Measurements from ENCODE around the gene HS3ST5. TPM values are rescaled to one million over a fixed set of nuclear protein-coding genes. Genes with fewer than 3 reads are reported as not detected.

Gene HS3ST5
- total and polyA plus RNA-seq, 4 donors: not detected

DNA sequence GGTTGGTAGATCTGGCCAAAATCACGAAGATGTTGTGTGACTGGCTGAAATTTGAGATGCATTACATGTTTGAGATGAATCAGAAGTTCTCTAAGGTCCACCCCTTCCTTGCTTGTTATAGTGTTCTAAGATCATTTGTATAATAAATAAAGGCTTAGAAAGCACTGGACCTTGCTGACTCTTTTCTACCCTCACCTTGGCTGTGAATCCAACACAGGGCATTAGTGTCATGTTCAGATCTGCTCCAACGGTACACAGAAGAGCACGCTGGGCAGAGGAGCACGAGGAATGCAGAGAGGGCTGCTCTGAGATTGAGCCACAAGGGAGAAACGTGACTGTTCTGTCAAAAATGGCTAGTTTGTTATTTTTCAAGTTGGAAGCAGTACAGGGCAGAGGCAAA lies 202.4 kb downstream of the HS3ST5 start:
- Histone ChIP-seq H3K4me1 (ENCODE audit: control insufficient read depth in 4 of 4, insufficient read depth in 4 of 4, low read length in 3 of 4) (no peaks in the 10 kb centered on the region), H3K9ac (ENCODE audit: low read depth in 1 of 2, low read length in 2 of 2) (no peak overlapping the region), H3K9me3 (ENCODE audit: control insufficient read depth in 4 of 4, low read length in 3 of 4) (no peaks in the 10 kb centered on the region), H3K36me3 (ENCODE audit: control insufficient read depth in 4 of 4, insufficient read depth in 3 of 4, low read depth in 1 of 4, low read length in 3 of 4) (no peaks in the 10 kb centered on the region), H3K27ac (ENCODE audit: low read depth in 1 of 2, low read length in 2 of 2) (no peak overlapping the region), H3K4me3 (ENCODE audit: low read depth in 1 of 3, low read length in 3 of 3) (no peak overlapping the region), H3K27me3 (ENCODE audit: control insufficient read depth in 4 of 4, insufficient read depth in 4 of 4, low read length in 3 of 4) (peaks cover 0 to 11% (median 0%) of the 10 kb centered on the region in 4 donors)
- TF ChIP-seq, protein P1, sequence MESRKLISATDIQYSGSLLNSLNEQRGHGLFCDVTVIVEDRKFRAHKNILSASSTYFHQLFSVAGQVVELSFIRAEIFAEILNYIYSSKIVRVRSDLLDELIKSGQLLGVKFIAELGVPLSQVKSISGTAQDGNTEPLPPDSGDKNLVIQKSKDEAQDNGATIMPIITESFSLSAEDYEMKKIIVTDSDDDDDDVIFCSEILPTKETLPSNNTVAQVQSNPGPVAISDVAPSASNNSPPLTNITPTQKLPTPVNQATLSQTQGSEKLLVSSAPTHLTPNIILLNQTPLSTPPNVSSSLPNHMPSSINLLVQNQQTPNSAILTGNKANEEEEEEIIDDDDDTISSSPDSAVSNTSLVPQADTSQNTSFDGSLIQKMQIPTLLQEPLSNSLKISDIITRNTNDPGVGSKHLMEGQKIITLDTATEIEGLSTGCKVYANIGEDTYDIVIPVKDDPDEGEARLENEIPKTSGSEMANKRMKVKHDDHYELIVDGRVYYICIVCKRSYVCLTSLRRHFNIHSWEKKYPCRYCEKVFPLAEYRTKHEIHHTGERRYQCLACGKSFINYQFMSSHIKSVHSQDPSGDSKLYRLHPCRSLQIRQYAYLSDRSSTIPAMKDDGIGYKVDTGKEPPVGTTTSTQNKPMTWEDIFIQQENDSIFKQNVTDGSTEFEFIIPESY (IDR thresholded peaks at IDR 0.05): no peak
- TF ChIP-seq TAF1 (conservative IDR thresholded peaks at IDR 0.05) (no peak), RXRA (IDR thresholded peaks at IDR 0.05) (no peak), SP1 (IDR thresholded peaks at IDR 0.05) (no peak), EGR1 (IDR thresholded peaks at IDR 0.05; ENCODE audit: low read depth in 2 of 2) (no peak), FOXA2 (IDR thresholded peaks at IDR 0.05) (no peak), RAD21 (IDR thresholded peaks at IDR 0.05) (no peak), NR2F2 (IDR thresholded peaks at IDR 0.05) (no peak), JUND (IDR thresholded peaks at IDR 0.05) (no peak), GABPA (IDR thresholded peaks at IDR 0.05 in 1 of 2, conservative IDR thresholded peaks at IDR 0.05 in 1 of 2) (no peak), HNF4G (IDR thresholded peaks at IDR 0.05) (no peak), HNF4A (conservative IDR thresholded peaks at IDR 0.05) (no peak), YY1 (IDR thresholded peaks at IDR 0.05) (no peak), FOXA1 (IDR thresholded peaks at IDR 0.05) (no peak)
- TF ChIP-seq, protein P2, sequence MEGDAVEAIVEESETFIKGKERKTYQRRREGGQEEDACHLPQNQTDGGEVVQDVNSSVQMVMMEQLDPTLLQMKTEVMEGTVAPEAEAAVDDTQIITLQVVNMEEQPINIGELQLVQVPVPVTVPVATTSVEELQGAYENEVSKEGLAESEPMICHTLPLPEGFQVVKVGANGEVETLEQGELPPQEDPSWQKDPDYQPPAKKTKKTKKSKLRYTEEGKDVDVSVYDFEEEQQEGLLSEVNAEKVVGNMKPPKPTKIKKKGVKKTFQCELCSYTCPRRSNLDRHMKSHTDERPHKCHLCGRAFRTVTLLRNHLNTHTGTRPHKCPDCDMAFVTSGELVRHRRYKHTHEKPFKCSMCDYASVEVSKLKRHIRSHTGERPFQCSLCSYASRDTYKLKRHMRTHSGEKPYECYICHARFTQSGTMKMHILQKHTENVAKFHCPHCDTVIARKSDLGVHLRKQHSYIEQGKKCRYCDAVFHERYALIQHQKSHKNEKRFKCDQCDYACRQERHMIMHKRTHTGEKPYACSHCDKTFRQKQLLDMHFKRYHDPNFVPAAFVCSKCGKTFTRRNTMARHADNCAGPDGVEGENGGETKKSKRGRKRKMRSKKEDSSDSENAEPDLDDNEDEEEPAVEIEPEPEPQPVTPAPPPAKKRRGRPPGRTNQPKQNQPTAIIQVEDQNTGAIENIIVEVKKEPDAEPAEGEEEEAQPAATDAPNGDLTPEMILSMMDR (IDR thresholded peaks at IDR 0.05; ENCODE audit: low read depth, low read length, missing input control): no peak
- TF ChIP-seq, protein P3, sequence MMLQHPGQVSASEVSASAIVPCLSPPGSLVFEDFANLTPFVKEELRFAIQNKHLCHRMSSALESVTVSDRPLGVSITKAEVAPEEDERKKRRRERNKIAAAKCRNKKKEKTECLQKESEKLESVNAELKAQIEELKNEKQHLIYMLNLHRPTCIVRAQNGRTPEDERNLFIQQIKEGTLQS (IDR thresholded peaks at IDR 0.05): no peak
- TF ChIP-seq, protein P4, sequence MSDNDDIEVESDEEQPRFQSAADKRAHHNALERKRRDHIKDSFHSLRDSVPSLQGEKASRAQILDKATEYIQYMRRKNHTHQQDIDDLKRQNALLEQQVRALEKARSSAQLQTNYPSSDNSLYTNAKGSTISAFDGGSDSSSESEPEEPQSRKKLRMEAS (IDR thresholded peaks at IDR 0.05): no peak
- TF ChIP-seq, protein P5, sequence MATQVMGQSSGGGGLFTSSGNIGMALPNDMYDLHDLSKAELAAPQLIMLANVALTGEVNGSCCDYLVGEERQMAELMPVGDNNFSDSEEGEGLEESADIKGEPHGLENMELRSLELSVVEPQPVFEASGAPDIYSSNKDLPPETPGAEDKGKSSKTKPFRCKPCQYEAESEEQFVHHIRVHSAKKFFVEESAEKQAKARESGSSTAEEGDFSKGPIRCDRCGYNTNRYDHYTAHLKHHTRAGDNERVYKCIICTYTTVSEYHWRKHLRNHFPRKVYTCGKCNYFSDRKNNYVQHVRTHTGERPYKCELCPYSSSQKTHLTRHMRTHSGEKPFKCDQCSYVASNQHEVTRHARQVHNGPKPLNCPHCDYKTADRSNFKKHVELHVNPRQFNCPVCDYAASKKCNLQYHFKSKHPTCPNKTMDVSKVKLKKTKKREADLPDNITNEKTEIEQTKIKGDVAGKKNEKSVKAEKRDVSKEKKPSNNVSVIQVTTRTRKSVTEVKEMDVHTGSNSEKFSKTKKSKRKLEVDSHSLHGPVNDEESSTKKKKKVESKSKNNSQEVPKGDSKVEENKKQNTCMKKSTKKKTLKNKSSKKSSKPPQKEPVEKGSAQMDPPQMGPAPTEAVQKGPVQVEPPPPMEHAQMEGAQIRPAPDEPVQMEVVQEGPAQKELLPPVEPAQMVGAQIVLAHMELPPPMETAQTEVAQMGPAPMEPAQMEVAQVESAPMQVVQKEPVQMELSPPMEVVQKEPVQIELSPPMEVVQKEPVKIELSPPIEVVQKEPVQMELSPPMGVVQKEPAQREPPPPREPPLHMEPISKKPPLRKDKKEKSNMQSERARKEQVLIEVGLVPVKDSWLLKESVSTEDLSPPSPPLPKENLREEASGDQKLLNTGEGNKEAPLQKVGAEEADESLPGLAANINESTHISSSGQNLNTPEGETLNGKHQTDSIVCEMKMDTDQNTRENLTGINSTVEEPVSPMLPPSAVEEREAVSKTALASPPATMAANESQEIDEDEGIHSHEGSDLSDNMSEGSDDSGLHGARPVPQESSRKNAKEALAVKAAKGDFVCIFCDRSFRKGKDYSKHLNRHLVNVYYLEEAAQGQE (IDR thresholded peaks at IDR 0.05): no peak
- WGBS: 55% methylated on average over 5 of the region's 5 CpGs
- DNase-seq (ENCODE audit: low spot score): no peak
